GM21717 (cell line): ENCODE results near the gene MSS51.
"Not testable (repeated sequence)": the region's sequence is repeated elsewhere in the genome, so short reads cannot be mapped to it uniquely, and the experiment has no call there.

Source experiments
- ATAC-seq: cut with Tn5 transposase; IDR thresholded peaks from one replicate; pipeline ENCODE4 v1.9.1; 2021; ENCODE audit warnings: mild to moderate bottlenecking, moderate library complexity; ENCODE audit not compliant: unreplicated experiment

Gene MSS51

GRCh38 chr10:73414230-73414945, 19.0 kb downstream of the MSS51 start:
- peak; percentile 27 for ATAC-seq

GRCh38 chr10:73413528-73414229, 19.7 kb downstream of the MSS51 start, which contains the start of gene ANXA7:
TSS of gene ANXA7 (minus strand) at chr10:73414058. CDS start at chr10:73400856, 13,202 bp downstream.
- ATAC-seq = peak; percentile 88

GRCh38 chr10:73413108-73413527, 20.2 kb downstream of the MSS51 start:
- ATAC-seq = peak; percentile 27

DNA sequence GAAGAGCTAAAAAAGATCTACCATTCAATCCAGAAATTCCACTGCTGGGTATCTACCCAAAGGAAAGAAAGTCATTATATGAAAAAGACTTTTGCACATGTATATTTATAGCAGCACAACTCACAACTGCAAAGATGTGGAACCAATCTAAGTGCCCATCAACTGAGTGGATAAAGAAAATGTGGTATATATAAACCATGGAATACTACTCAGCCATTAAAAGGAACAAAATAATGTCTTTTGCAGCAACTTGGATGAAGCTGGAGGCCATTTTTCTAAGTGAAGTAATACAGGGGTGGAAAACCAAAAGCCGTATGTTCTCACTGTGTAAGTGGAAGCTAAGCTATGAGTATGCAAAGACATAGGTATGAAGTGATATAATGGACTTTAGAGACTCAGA, 22.5 kb downstream of the MSS51 start:
- ATAC-seq = no peak

- no peak for ATAC-seq
Measured at GRCh38 chr10:73408978-73409521, 24.3 kb downstream of the MSS51 start.

- ATAC-seq = no peak
Measured at GRCh38 chr10:73408061-73408460, 25.3 kb downstream of the MSS51 start.

DNA sequence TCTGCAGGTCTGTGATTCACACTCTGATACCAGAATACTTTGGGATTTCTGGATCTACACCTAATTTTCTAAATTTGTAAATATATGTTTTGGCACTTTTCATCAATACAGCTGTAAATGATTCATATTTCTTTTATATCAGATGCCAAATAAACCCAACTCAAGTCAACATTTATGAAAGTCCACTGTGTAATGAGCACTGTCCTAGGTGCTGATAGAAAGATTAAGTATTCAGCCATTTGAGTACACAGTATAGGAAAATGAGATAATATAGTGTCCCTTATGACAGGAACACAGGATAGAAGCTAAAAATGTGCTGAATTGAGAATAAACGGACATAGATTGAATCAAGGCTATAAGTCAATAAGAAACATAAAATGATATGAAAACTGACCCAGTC, 25.9 kb downstream of the MSS51 start:
- ATAC-seq = no peak

DNA sequence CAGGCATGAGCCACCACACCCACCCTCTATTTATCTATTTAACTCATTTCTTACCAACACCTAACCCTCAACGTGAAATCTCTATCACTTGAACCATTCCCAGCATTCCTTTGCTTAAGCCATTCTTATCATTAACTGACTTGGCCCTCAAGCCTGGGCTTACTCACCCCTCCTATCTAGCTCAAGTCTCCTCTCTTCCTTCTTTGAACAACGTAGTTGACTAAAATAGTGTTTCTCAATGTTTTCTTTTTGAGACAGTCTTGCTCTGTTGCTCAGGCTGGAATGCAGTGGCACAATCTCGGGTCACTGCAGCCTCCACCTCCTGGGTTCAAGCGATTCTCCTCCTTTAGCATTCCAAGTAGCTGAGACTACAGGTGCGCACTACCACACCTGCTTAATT, 26.5 kb downstream of the MSS51 start:
- ATAC-seq = no peak

GRCh38 chr10:73405556-73405955, 27.8 kb downstream of the MSS51 start:
- ATAC-seq = no peak

- ATAC-seq = no peak
Measured at GRCh38 chr10:73404690-73405089, 28.7 kb downstream of the MSS51 start.

DNA sequence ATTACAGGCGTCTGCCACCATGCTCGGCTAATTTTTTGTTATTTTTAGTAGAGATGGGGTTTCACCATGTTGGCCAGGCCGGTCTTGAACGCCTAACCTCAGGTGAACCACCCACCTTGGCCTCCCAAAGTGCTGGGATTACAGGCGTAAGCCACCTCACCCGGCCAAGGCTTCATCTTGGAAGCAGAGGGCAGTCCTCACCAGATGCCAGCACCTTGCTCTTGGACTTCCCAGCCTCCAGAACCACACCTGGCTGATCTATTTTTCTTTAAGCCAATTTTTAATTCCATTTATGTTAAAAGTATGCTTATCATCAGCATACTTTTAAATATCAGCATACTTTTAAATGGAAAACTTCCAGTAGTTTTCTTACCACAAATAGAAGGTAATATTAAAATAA, 31.7 kb downstream of the MSS51 start:
- no peak for ATAC-seq

GRCh38 chr10:73399063-73399462, 34.3 kb downstream of the MSS51 start:
- no peak for ATAC-seq

- ATAC-seq = no peak
Measured at GRCh38 chr10:73398024-73398423, 35.3 kb downstream of the MSS51 start.

- ATAC-seq = not testable (repeated sequence)
Measured at GRCh38 chr10:73394325-73394724, 39.0 kb downstream of the MSS51 start.

GRCh38 chr10:73388228-73388627, 45.1 kb downstream of the MSS51 start:
- no peak for ATAC-seq

DNA sequence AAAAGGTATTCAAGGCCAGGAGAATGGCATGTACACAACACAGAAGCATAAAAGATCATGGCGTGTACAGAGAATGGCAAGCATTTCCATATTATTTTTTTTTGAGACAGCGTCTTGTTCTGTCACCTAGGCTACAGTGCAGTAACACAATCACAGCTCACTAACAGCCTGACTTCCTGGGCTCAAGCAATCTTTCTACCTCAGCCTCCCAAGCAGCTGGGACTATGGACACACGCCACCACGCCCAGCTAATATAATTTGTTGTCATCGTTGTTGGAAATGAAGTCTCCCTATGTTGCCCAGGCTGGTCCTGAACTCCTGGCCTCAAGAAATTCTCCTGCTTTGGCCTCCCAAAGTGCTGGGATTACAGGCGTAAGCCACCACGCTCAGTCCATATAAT, 46.8 kb downstream of the MSS51 start:
- ATAC-seq = no peak

DNA sequence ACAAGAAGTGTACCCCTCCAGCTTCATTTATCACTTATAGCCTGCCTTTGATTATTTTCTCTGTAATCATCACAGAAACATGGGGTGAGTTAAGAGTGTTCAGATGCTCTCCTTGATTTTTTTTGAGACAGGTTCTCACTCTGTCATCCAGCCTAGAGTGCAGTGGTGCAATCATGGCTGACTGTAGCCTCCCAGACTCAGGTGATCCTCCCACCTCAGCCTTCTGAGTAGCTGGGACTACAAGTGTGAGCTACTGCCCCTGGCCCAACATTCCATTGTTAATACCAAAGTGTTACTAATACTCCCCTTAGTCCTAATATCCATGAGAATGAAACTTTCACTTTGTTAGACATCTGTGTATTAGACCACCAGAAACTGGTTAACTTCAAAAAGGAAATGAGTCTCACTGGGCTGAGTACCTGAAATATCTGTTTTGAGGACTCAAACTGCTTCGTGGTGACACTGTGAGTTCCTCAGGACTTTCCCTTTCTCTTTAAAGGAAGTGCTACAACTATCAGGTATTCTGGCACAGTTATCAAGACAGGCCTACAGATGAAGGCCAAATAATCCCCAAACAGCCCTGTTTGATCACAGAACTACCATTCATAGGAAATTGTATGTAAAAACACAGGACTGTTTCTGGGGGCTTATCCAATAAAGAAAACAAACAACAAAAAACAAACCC, 54.2 kb downstream of the MSS51 start:
- ATAC-seq = no peak

DNA sequence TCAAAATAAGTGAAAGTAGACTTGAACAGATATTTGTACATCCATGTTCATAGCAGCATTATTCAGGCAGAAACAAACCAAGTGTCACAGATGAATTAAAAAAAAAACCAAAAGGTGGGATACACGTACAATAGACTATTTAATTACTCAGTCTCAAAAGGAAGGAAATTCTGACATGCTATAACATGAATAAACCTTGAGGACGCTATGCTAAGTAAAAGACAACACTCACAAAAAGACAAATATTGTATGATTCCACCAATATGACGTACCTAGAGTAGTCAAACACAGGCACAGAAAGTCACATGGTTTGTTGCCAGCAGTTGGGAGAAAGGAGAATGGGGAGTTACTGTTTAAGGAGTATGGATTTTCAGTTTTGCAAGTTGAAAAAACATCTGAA, 56.7 kb downstream of the MSS51 start:
- no peak for ATAC-seq
